Measurements from ENCODE around the gene MIDN.

MIDN gene

GRCh38 chr19:1262623-1263123 is 14.3 kb downstream of the MIDN start:
- Histone ChIP-seq H3K27ac (no peak overlapping the region), H3K4me3 (ENCODE audit: low read depth, low read length) (peak overlapping the region; percentile 9), H3K27me3 (replicated peaks) (no peaks in the 10 kb centered on the region), H3K36me3 (replicated peaks) (peaks cover 7% of the 10 kb centered on the region)
- TF ChIP-seq CTCF (IDR thresholded peaks at IDR 0.05; ENCODE audit: low read depth, low read length, missing control alignments) = no peak
- in situ Hi-C loops (cut with HindIII; ENCODE audit: low pct_ligation_motif_present, low sequenced_read_pairs) = no loop called here
- DNase-seq = no peak

- Histone ChIP-seq H3K36me3 (replicated peaks) (peaks cover 2% of the 10 kb centered on the region), H3K27ac (no peak overlapping the region), H3K4me3 (ENCODE audit: low read depth, low read length) (no peak overlapping the region)
Observed at GRCh38 chr19:1263188-1263587, 14.8 kb downstream of the MIDN start.

GRCh38 chr19:1264801-1265614 is 16.6 kb downstream of the MIDN start:
- peak overlapping the region; percentile 5 for H3K27ac ChIP-seq
- peak; percentile 78 for DNase-seq
- no peaks in the 10 kb centered on the region for H3K36me3 ChIP-seq (replicated peaks)
- H3K4me3 ChIP-seq (ENCODE audit: low read depth, low read length) = no peak overlapping the region
- no peaks in the 10 kb centered on the region for H3K27me3 ChIP-seq (replicated peaks)
- in situ Hi-C loops (cut with HindIII; ENCODE audit: low pct_ligation_motif_present, low sequenced_read_pairs) = no loop called here
- TF ChIP-seq CTCF (IDR thresholded peaks at IDR 0.05; ENCODE audit: low read depth, low read length, missing control alignments) = no peak

More at GRCh38 chr19:1263188-1263587, 14.8 kb downstream of the MIDN start:
- DNase-seq = no peak
- H3K27me3 ChIP-seq (replicated peaks) = no peaks in the 10 kb centered on the region
- TF ChIP-seq CTCF (IDR thresholded peaks at IDR 0.05; ENCODE audit: low read depth, low read length, missing control alignments) = no peak
- in situ Hi-C loops (cut with HindIII; ENCODE audit: low pct_ligation_motif_present, low sequenced_read_pairs) = no loop called here

GRCh38 chr19:1265615-1266128 is 17.3 kb downstream of the MIDN start:
- Histone ChIP-seq H3K27me3 (replicated peaks) (no peaks in the 10 kb centered on the region), H3K4me3 (ENCODE audit: low read depth, low read length) (peak overlapping the region; percentile 46), H3K36me3 (replicated peaks) (no peaks in the 10 kb centered on the region), H3K27ac (peak overlapping the region; percentile 65)
- DNase-seq = peak; percentile 67
- in situ Hi-C loops (cut with HindIII; ENCODE audit: low pct_ligation_motif_present, low sequenced_read_pairs) = no loop called here
- no peak for TF ChIP-seq CTCF (IDR thresholded peaks at IDR 0.05; ENCODE audit: low read depth, low read length, missing control alignments)

GRCh38 chr19:1266129-1266915 is 17.9 kb downstream of the MIDN start:
- Histone ChIP-seq H3K36me3 (replicated peaks) (peaks cover 6% of the 10 kb centered on the region), H3K27me3 (replicated peaks) (no peaks in the 10 kb centered on the region), H3K4me3 (ENCODE audit: low read depth, low read length) (peak overlapping the region; percentile 46), H3K27ac (peak overlapping the region; percentile 65)
- TF ChIP-seq CTCF (IDR thresholded peaks at IDR 0.05; ENCODE audit: low read depth, low read length, missing control alignments) = no peak
- in situ Hi-C loops (cut with HindIII; ENCODE audit: low pct_ligation_motif_present, low sequenced_read_pairs) = no loop called here
- DNase-seq = peak; percentile 66

Data from brain microvascular endothelial cell (primary cell).